AG09319 (cell line): ENCODE data around the gene CHIC2.

Experiments used
- DNase-seq: peaks from one replicate; pipeline ENCODE4 v3.0.0-alpha.2; 2010; ENCODE audit warnings: low read depth; ENCODE audit errors: extremely low read depth
- CTCF ChIP-seq: IDR thresholded peaks from 2 replicates; pipeline ENCODE4 v1.5.1; 2011; ENCODE audit warnings: low read depth, mild to moderate bottlenecking, inconsistent platforms, low read length, moderate library complexity

The CHIC2 gene

GRCh38 chr4:54016504-54016903 lies 47.9 kb downstream of the CHIC2 start:
- DNase-seq: no peak
- no peak for TF ChIP-seq CTCF

GRCh38 chr4:54015423-54016030 lies 48.9 kb downstream of the CHIC2 start:
- TF ChIP-seq CTCF: no peak
- no peak for DNase-seq

GRCh38 chr4:54014666-54015160 lies 49.7 kb downstream of the CHIC2 start:
- DNase-seq: no peak
- TF ChIP-seq CTCF: no peak

GRCh38 chr4:54011201-54011600 lies 53.2 kb downstream of the CHIC2 start:
- TF ChIP-seq CTCF: no peak
- DNase-seq: no peak

GRCh38 chr4:54006755-54007154 lies 57.6 kb downstream of the CHIC2 start:
- DNase-seq: no peak
- no peak for TF ChIP-seq CTCF

- peak; percentile 3 for DNase-seq
- no peak for TF ChIP-seq CTCF
These were observed 58.9 kb downstream of the CHIC2 start for GRCh38 chr4:54005475-54005874.

GRCh38 chr4:54004463-54004862 lies 59.9 kb downstream of the CHIC2 start:
- DNase-seq: no peak
- no peak for TF ChIP-seq CTCF
